Spleen (tissue), 7 donors: Measurements from ENCODE around the gene ARHGAP28.

Experiments
- CTCF ChIP-seq, 11 experiments: fragments of 200-600 bp in 7 of 11; fragments of 450-650 bp in 4 of 11; sonication (generic) in 4 of 11; IDR thresholded peaks in 8 of 11; conservative IDR thresholded peaks in 3 of 11; 1 replicate in 7 of 11; 2 replicates in 4 of 11; pipeline versions ENCODE4 v1.4.0 to v1.8.0; 2016 to 2021; ENCODE audit warnings: antibody characterized with exemption in 11 of 11, inconsistent platforms in 4 of 11, mild to moderate bottlenecking in 1 of 11
- POLR2A ChIP-seq, 3 donors: fragments of 450-650 bp; IDR thresholded peaks; one replicate each; pipeline ENCODE4 v1.5.1; 2017; ENCODE audit warnings: antibody characterized with exemption in 3 of 3, mild to moderate bottlenecking in 1 of 3
- donor health status: DM: no; HTN: no; CAD: no; lungs with moderate emphysema.
- donor health status: DM: no; HTN: no; CAD: no.
- donor health status: DM: no; HTN: no; CAD: no.

- TF ChIP-seq CTCF (IDR thresholded peaks at IDR 0.05 in 8 of 11, conservative IDR thresholded peaks at IDR 0.05 in 3 of 11) = no peak
- no peak for TF ChIP-seq POLR2A (IDR thresholded peaks at IDR 0.05)
Measured at GRCh38 chr18:6764382-6764781, 34.9 kb downstream of the ARHGAP28 start.
